Aorta (tissue), 5 donors: ENCODE data around the gene BOD1L2. TPM values are rescaled to one million over a fixed set of nuclear protein-coding genes. Genes with fewer than 3 reads are reported as not detected.

Experiments used
- ATAC-seq: fragments of 200-7000 bp; cut with Tn5 transposase; one replicate; pipeline ENCODE4 v1.9.1; 2022; ENCODE audit warnings: moderate library complexity; ENCODE audit not compliant: low FRiP score
- DNase-seq, 2 donors: peaks; one replicate each; pipeline ENCODE4 v3.0.0-alpha.2; 2020
- H3K27ac ChIP-seq, 2 donors: one replicate each; pipeline ENCODE4 v1.5.1; 2013; ENCODE audit warnings: low read length in 2 of 2, mild to moderate bottlenecking in 2 of 2, moderate library complexity in 2 of 2, control low read depth in 1 of 2, inconsistent platforms in 1 of 2, low read depth in 1 of 2
- H3K27me3 ChIP-seq, 2 donors: one replicate each; pipeline ENCODE4 v1.6.1; 2013; ENCODE audit warnings: control low read depth in 1 of 2, low read length in 1 of 2, mild to moderate bottlenecking in 1 of 2, moderate library complexity in 1 of 2; ENCODE audit not compliant: insufficient read depth in 2 of 2, control insufficient read depth in 1 of 2
- H3K36me3 ChIP-seq, 2 donors: one replicate each; pipeline ENCODE4 v1.6.1; 2013; ENCODE audit warnings: control low read depth in 1 of 2, low read length in 1 of 2, mild to moderate bottlenecking in 1 of 2; ENCODE audit not compliant: insufficient read depth in 2 of 2, control insufficient read depth in 1 of 2
- H3K4me1 ChIP-seq, 2 donors: one replicate each; pipeline ENCODE4 v1.6.1; 2013; ENCODE audit warnings: low read length in 2 of 2, control low read depth in 1 of 2, mild to moderate bottlenecking in 1 of 2, moderate library complexity in 1 of 2; ENCODE audit not compliant: insufficient read depth in 2 of 2, control insufficient read depth in 1 of 2
- H3K4me3 ChIP-seq, 2 donors: one replicate each; pipeline ENCODE4 v1.5.1; 2013; ENCODE audit warnings: low read length in 2 of 2, control low read depth in 1 of 2, mild to moderate bottlenecking in 1 of 2
- H3K9me3 ChIP-seq: one replicate; pipeline ENCODE4 v1.6.1; 2013; ENCODE audit warnings: mild to moderate bottlenecking, low read length; ENCODE audit not compliant: control insufficient read depth
- WGBS, 2 donors: extraction: QIAGEN DNeasy Blood & Tissue Kit; methylation state at CpG; one replicate each; pipeline ENCODE4 v1.1.7; 2013; 5-methylcytosine and 5-hydroxymethylcytosine counted together
- intact Hi-C, 2 donors: fragments of 100-400 bp; cut with DNase I; formaldehyde crosslinking; loops; one replicate each; pipeline versions ENCODE4 v1.14.2 to v1.15.0; 2022
- polyA plus RNA-seq, 2 donors: library from polyadenylated mRNA; stranded (reverse); fragments of 200-250 nt; gene quantifications; one replicate each; pipeline ENCODE4 v1.2.3, GENCODE V29; 2013
- total RNA-seq, 2 donors: library from RNA; stranded (reverse); fragmentation: NEBNext Ultra II Directional; extraction: Animal tissue kit (Norgen Biotek cat#: 25700); gene quantifications; one replicate each; pipeline ENCODE4 v1.2.1, GENCODE V29; 2021
- donor health status: healthy with polysubstance abuse.
- donor health status: Bipolar disorder and iron deficiency.
- donor health status: DM: no; HTN: no; CAD: no.
- donor health status: DM: no; HTN: no; CAD: no.
- donor health status: DM: yes; HTN: yes; CAD: no.

The BOD1L2 gene
- total and polyA plus RNA-seq, 4 donors = 0.25 TPM; not detected in 3

DNA sequence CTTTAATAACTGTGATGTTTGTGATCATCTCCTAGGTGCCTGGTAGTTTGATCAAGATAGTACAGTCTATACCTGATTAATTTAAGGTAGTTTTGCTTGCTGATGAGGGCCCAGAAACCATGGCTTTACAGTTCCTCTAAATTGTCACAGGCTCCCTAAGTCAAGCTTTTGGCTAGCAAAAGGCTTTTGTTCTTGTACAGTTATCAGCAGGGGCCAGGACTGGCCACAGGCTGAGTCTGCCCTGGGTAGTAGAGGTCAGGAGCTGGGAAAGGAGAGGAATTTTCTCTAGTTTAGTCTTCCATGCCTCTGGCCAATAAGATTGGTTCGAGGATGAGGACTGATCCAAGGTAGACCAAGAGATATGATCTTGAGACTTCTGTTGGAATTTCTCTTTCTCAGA is 3.6 kb upstream of the BOD1L2 start:
- WGBS, 2 donors = 48 to 70% methylated on average over 1 of the region's 1 CpG

DNA sequence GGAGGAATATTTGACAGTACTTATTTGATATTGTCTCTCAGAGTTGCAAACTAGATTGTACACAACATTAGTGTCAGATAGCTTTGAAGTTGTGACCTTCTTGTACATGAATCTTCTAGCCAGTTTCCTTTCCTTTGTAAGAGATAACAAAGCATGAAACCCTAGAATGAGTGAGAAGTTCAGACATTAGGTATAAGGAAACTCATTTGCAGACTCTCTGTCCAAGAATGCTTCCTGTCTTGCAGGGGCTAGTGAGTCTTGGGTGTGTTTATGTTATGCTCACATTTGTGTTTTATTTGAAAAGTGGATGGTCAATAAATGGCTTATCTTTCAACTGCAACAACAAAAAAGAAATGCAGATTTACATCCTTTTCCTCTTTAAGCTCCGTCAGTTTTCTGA is 1.4 kb downstream of the BOD1L2 start:
- intact Hi-C loops = no loop called here
- DNase-seq = no peak
- no peak for ATAC-seq
- H3K4me3 ChIP-seq = no peak overlapping the region
- no peaks in the 10 kb centered on the region for H3K9me3 ChIP-seq
- H3K36me3 ChIP-seq = no peaks in the 10 kb centered on the region
- no peak overlapping the region for H3K27ac ChIP-seq
- WGBS, 2 donors = 30 to 36% methylated on average over 1 of the region's 1 CpG
- no peaks in the 10 kb centered on the region for H3K4me1 ChIP-seq
- H3K27me3 ChIP-seq = no peaks in the 10 kb centered on the region

More for the DNA sequence above, 3.6 kb upstream of the BOD1L2 start:
- no peak overlapping the region for H3K4me3 ChIP-seq
- DNase-seq = no peak
- H3K9me3 ChIP-seq = no peaks in the 10 kb centered on the region
- no peaks in the 10 kb centered on the region for H3K27me3 ChIP-seq
- no peaks in the 10 kb centered on the region for H3K36me3 ChIP-seq
- no peak for ATAC-seq
- no peaks in the 10 kb centered on the region for H3K4me1 ChIP-seq
- H3K27ac ChIP-seq = no peak overlapping the region
- intact Hi-C loops = no loop called here

DNA sequence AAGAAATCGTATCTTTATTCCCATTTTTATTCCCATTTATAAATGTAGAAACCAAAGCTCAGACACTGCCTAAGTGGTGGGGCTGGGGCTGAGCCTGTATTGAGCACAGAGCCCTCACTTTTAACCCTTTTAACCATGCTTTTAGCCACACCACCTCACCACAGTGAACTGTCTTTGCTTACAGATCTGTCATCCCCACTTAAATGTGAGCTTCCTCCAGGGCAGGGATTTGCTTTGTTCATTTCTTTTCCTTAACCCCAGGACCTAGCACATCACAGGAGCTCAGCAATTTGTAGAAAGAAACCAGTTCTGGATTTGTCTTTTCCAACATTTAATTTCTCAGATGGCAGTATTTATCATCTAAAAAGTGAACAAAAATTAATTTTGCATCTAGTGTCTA is 2.2 kb downstream of the BOD1L2 start:
- Histone ChIP-seq H3K9me3 (no peaks in the 10 kb centered on the region), H3K27me3 (no peaks in the 10 kb centered on the region), H3K4me3 (no peak overlapping the region), H3K4me1 (no peaks in the 10 kb centered on the region), H3K27ac (no peak overlapping the region), H3K36me3 (no peaks in the 10 kb centered on the region)
- 75 to 84% methylated on average over 1 of the region's 1 CpG for WGBS, 2 donors
- intact Hi-C loops = no loop called here
- ATAC-seq (no peak), DNase-seq (no peak)

DNA sequence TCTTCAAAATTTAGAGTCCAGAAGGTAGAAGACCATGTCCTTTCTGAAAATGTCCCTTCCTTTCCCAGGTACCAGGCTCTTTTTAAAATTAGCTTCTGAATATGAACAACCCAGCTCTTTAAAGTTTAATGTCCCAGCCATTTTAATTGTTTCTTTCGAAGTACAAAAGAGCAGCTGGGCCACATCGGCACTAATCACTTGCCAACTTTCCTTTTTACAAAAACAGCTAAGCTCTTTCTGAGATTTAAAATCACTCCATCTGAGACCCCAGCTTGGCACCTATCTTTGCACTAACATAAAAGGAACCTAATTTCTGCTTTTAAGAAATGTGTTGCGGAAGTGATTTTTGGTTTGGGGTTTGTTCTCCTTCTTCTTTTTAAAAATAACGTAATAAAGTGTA is 2.6 kb downstream of the BOD1L2 start:
- ATAC-seq = no peak
- WGBS, 2 donors = 62 to 68% methylated on average over 4 of the region's 4 CpGs
- intact Hi-C loops = no loop called here

DNA sequence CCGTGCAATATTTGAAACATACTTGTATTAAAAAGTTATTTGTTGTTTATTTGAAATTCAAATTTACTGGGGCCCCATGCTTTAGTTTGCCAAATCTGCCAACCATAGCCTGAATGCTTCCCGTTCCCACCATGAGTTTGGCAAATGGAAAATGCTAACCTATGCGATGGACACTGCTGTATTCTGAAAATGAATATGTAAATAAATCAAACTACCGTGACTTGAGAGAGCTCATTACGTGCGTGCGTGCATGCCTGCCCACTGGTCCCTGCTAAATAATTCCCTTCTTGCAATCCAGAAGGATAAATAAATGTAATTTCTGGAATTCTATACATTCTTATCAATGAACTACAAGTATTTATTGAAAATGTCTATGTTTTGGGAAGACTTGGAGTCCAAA is 3.2 kb downstream of the BOD1L2 start:
- H3K36me3 ChIP-seq = no peaks in the 10 kb centered on the region
- no peaks in the 10 kb centered on the region for H3K4me1 ChIP-seq
- H3K27me3 ChIP-seq = no peaks in the 10 kb centered on the region
- whole genome bisulfite sequencing, 2 donors = 55% methylated on average over 7 of the region's 7 CpGs
- no peak for DNase-seq
- intact Hi-C loops = no loop called here
- no peak overlapping the region for H3K27ac ChIP-seq
- no peak for ATAC-seq
- no peaks in the 10 kb centered on the region for H3K9me3 ChIP-seq
- no peak overlapping the region for H3K4me3 ChIP-seq

More for the DNA sequence above, 2.6 kb downstream of the BOD1L2 start:
- Histone ChIP-seq H3K9me3 (no peaks in the 10 kb centered on the region), H3K36me3 (no peaks in the 10 kb centered on the region), H3K4me3 (no peak overlapping the region), H3K27ac (no peak overlapping the region), H3K4me1 (no peaks in the 10 kb centered on the region), H3K27me3 (no peaks in the 10 kb centered on the region)
- DNase-seq = no peak

DNA sequence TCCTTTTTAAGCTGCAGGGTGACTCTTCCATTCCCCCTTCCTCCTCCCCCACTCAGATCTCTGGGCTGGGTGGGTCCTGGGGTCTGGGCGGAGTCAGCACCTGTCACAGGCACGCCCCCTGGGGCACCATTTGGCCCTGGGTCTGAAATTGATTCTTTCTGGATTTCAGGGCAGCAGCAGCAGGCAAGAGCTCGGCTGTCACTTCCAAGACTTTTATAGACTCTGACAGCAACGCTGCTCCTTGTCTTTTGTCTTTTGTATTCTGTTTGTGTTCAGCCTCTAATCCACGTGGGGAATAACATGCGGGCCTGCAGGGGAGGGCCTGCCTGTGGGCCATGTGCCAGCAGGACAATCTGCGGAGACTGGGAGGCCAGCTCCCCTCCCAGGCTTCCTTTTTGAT is 3.9 kb downstream of the BOD1L2 start:
- H3K36me3 ChIP-seq = no peaks in the 10 kb centered on the region
- H3K9me3 ChIP-seq = no peaks in the 10 kb centered on the region
- DNase-seq = no peak
- no peak overlapping the region for H3K4me3 ChIP-seq
- intact Hi-C loops = no loop called here
- 1 to 5% methylated on average over 6 to 7 of the region's 7 CpGs for WGBS, 2 donors
- no peak overlapping the region for H3K27ac ChIP-seq
- ATAC-seq = no peak
- no peaks in the 10 kb centered on the region for H3K27me3 ChIP-seq
- H3K4me1 ChIP-seq = no peaks in the 10 kb centered on the region

DNA sequence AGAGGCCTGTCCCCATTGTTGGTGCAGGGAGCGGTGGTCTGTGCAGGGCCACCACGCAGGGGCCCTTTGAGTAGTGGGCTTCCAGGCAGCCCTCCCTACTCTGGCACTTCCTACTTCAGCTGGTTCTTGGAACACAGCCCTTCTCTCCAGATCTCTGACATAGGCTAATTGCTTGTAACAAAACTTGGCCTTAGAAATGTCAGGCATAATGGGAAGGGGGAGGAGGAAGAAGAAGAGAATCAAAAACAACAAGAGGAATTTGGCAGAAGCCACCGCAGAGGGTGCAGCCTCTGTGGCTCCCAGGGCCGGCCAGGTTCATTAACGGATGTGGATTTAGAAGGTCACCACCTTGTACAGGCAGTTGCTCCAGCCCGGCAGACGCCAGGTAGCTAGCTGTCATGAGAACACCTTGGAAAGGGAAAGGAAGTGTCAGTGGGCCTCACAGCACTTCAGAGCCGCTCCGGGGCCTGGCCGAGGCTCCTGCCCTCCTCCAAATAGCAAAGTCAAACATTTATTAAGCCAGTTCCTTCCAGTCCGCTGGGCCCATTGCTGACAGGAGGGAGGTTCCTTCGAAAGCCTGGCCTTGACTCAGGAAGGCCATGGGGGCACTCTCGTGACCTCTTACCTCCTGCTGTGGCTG is 7.4 kb downstream of the BOD1L2 start:
- Histone ChIP-seq H3K4me3 (no peak overlapping the region), H3K36me3 (no peaks in the 10 kb centered on the region), H3K9me3 (no peaks in the 10 kb centered on the region), H3K4me1 (no peaks in the 10 kb centered on the region), H3K27me3 (no peaks in the 10 kb centered on the region), H3K27ac (no peak overlapping the region)
- DNase-seq (no peak), ATAC-seq (no peak)
- WGBS, 2 donors = 54 to 56% methylated on average over 13 of the region's 13 CpGs
- intact Hi-C loops = no loop called here

DNA sequence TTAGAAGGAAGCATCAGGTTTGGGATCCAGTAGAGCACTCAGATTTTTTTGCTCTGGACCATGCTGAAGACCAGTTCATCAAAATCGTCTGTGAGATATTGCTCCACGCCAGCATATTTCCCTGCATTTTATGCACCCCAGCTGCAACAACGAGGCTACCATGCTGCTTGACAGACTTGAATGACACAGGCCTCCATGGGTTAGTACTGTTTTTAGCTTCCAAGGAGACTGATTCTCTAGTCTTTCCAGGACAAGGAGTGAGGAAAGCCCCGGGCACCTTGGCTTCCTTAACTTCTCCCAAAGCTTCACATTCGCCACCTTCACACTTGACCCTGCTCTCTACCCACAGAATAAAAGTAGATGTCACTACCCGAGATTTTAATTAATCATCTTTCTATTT is 17.5 kb downstream of the BOD1L2 start:
- 67 to 71% methylated on average over 6 of the region's 6 CpGs for WGBS, 2 donors
- no peak overlapping the region for H3K4me3 ChIP-seq
- H3K27ac ChIP-seq = no peak overlapping the region
- no peaks in the 10 kb centered on the region for H3K36me3 ChIP-seq
- no peak for ATAC-seq
- DNase-seq = no peak
- no peaks in the 10 kb centered on the region for H3K4me1 ChIP-seq
- H3K27me3 ChIP-seq = no peaks in the 10 kb centered on the region
- intact Hi-C loops = no loop called here
- H3K9me3 ChIP-seq = peaks cover 2% of the 10 kb centered on the region

DNA sequence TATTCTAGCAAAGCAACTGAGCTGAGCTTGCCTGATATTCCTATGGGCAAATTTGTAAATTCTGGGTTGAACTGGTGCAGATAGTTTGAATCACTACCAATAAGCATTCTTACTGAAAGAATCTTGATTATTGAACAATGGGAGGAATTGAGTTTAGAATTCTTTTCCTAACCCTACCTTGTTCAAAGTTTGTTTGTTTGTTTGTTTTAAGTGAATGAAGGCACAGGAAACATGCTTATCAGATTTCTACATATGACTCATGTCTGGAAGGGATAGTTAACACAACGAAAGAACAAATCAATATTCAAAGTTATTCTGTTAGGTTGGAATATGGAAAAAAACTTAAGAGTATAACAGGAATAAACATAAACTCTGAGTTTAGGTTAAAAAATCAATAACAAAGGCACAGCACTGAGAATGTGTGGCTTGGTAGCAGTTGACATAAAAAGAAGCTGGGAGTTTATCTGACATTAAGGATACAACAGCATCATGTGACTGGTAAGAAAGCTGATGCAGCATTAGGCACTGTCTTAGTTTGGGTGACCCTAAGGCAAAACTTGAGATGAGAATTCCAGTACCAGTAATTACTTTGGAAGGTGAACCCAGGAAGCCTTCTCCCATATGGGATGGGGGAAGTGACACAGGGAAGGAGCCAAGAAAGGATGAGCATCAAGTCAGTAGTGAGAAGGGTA is 20.9 kb downstream of the BOD1L2 start:
- intact Hi-C loops = no loop called here
- ATAC-seq (no peak), DNase-seq (no peak)
- no peaks in the 10 kb centered on the region for H3K4me1 ChIP-seq
- H3K9me3 ChIP-seq = peaks cover 2% of the 10 kb centered on the region
- no peak overlapping the region for H3K4me3 ChIP-seq
- H3K27ac ChIP-seq = no peak overlapping the region
- no peaks in the 10 kb centered on the region for H3K27me3 ChIP-seq
- WGBS, 2 donors = 74 to 79% methylated on average over 1 of the region's 1 CpG
- H3K36me3 ChIP-seq = no peaks in the 10 kb centered on the region
